ENCODE data around the gene CLDN4. TPM values are rescaled to one million over a fixed set of nuclear protein-coding genes. Genes with fewer than 3 reads are reported as not detected.

CLDN4 gene
- total and polyA plus RNA-seq, 4 donors, result 0.37 to 2.0 (median 1.3) TPM

GRCh38 chr7:73880755-73881328 is 50.0 kb downstream of the CLDN4 start:
- 60% methylated on average over 13 of the region's 13 CpGs for WGBS
- H3K36me3 ChIP-seq (ENCODE audit: control insufficient read depth in 4 of 4, insufficient read depth in 3 of 4, low read depth in 1 of 4, low read length in 3 of 4), result no peaks in the 10 kb centered on the region
- TF ChIP-seq RAD21 (IDR thresholded peaks at IDR 0.05), result no peak
- H3K4me3 ChIP-seq (ENCODE audit: low read depth in 1 of 3, low read length in 3 of 3), result no peak overlapping the region
- no peaks in the 10 kb centered on the region for H3K9me3 ChIP-seq (ENCODE audit: control insufficient read depth in 4 of 4, low read length in 3 of 4)
- H3K27ac ChIP-seq (ENCODE audit: low read depth in 1 of 2, low read length in 2 of 2), result no peak overlapping the region
- H3K27me3 ChIP-seq (ENCODE audit: control insufficient read depth in 4 of 4, insufficient read depth in 4 of 4, low read length in 3 of 4), result no peaks in the 10 kb centered on the region
- no peak overlapping the region for H3K9ac ChIP-seq (ENCODE audit: low read depth in 1 of 2, low read length in 2 of 2)
- H3K4me1 ChIP-seq (ENCODE audit: control insufficient read depth in 4 of 4, insufficient read depth in 4 of 4, low read length in 3 of 4), result peaks cover 11 to 27% (median 20%) of the 10 kb centered on the region in 4 donors
- DNase-seq (ENCODE audit: low spot score), result no peak

GRCh38 chr7:73881352-73882046 is 50.7 kb downstream of the CLDN4 start:
- no peak for DNase-seq (ENCODE audit: low spot score)
- Histone ChIP-seq H3K27ac (ENCODE audit: low read depth in 1 of 2, low read length in 2 of 2) (no peak overlapping the region), H3K9me3 (ENCODE audit: control insufficient read depth in 4 of 4, low read length in 3 of 4) (no peaks in the 10 kb centered on the region), H3K27me3 (ENCODE audit: control insufficient read depth in 4 of 4, insufficient read depth in 4 of 4, low read length in 3 of 4) (no peaks in the 10 kb centered on the region), H3K36me3 (ENCODE audit: control insufficient read depth in 4 of 4, insufficient read depth in 3 of 4, low read depth in 1 of 4, low read length in 3 of 4) (no peaks in the 10 kb centered on the region), H3K4me1 (ENCODE audit: control insufficient read depth in 4 of 4, insufficient read depth in 4 of 4, low read length in 3 of 4) (peaks cover 11 to 27% (median 20%) of the 10 kb centered on the region in 4 donors), H3K9ac (ENCODE audit: low read depth in 1 of 2, low read length in 2 of 2) (no peak overlapping the region), H3K4me3 (ENCODE audit: low read depth in 1 of 3, low read length in 3 of 3) (no peak overlapping the region)
- 70% methylated on average over 5 of the region's 5 CpGs for WGBS
- TF ChIP-seq TAF1 (conservative IDR thresholded peaks at IDR 0.05), result no peak
- no peak for TF ChIP-seq RAD21 (IDR thresholded peaks at IDR 0.05)
- no peak for TF ChIP-seq MAX (IDR thresholded peaks at IDR 0.05)
- TF ChIP-seq FOXA1 (IDR thresholded peaks at IDR 0.05), result no peak
- no peak for TF ChIP-seq HNF4A (conservative IDR thresholded peaks at IDR 0.05)
- no peak for TF ChIP-seq YY1 (IDR thresholded peaks at IDR 0.05)
- TF ChIP-seq, protein P1, sequence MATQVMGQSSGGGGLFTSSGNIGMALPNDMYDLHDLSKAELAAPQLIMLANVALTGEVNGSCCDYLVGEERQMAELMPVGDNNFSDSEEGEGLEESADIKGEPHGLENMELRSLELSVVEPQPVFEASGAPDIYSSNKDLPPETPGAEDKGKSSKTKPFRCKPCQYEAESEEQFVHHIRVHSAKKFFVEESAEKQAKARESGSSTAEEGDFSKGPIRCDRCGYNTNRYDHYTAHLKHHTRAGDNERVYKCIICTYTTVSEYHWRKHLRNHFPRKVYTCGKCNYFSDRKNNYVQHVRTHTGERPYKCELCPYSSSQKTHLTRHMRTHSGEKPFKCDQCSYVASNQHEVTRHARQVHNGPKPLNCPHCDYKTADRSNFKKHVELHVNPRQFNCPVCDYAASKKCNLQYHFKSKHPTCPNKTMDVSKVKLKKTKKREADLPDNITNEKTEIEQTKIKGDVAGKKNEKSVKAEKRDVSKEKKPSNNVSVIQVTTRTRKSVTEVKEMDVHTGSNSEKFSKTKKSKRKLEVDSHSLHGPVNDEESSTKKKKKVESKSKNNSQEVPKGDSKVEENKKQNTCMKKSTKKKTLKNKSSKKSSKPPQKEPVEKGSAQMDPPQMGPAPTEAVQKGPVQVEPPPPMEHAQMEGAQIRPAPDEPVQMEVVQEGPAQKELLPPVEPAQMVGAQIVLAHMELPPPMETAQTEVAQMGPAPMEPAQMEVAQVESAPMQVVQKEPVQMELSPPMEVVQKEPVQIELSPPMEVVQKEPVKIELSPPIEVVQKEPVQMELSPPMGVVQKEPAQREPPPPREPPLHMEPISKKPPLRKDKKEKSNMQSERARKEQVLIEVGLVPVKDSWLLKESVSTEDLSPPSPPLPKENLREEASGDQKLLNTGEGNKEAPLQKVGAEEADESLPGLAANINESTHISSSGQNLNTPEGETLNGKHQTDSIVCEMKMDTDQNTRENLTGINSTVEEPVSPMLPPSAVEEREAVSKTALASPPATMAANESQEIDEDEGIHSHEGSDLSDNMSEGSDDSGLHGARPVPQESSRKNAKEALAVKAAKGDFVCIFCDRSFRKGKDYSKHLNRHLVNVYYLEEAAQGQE (IDR thresholded peaks at IDR 0.05), result no peak
- TF ChIP-seq, protein P2, sequence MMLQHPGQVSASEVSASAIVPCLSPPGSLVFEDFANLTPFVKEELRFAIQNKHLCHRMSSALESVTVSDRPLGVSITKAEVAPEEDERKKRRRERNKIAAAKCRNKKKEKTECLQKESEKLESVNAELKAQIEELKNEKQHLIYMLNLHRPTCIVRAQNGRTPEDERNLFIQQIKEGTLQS (IDR thresholded peaks at IDR 0.05), result no peak
- no peak for TF ChIP-seq JUND (IDR thresholded peaks at IDR 0.05)
- no peak for TF ChIP-seq HNF4G (IDR thresholded peaks at IDR 0.05)
- no peak for TF ChIP-seq GABPA (IDR thresholded peaks at IDR 0.05 in 1 of 2, conservative IDR thresholded peaks at IDR 0.05 in 1 of 2)

- peaks cover 11 to 27% (median 21%) of the 10 kb centered on the region in 4 donors for H3K4me1 ChIP-seq (ENCODE audit: control insufficient read depth in 4 of 4, insufficient read depth in 4 of 4, low read length in 3 of 4)
- no peaks in the 10 kb centered on the region for H3K36me3 ChIP-seq (ENCODE audit: control insufficient read depth in 4 of 4, insufficient read depth in 3 of 4, low read depth in 1 of 4, low read length in 3 of 4)
- no peaks in the 10 kb centered on the region for H3K9me3 ChIP-seq (ENCODE audit: control insufficient read depth in 4 of 4, low read length in 3 of 4)
- H3K9ac ChIP-seq (ENCODE audit: low read depth in 1 of 2, low read length in 2 of 2), result no peak overlapping the region
- H3K4me3 ChIP-seq (ENCODE audit: low read depth in 1 of 3, low read length in 3 of 3), result no peak overlapping the region
- no peak for DNase-seq (ENCODE audit: low spot score)
- WGBS, result 94% methylated on average over 3 of the region's 3 CpGs
- H3K27ac ChIP-seq (ENCODE audit: low read depth in 1 of 2, low read length in 2 of 2), result no peak overlapping the region
- H3K27me3 ChIP-seq (ENCODE audit: control insufficient read depth in 4 of 4, insufficient read depth in 4 of 4, low read length in 3 of 4), result no peaks in the 10 kb centered on the region
- TF ChIP-seq, protein P2 (IDR thresholded peaks at IDR 0.05), result no peak
- TF ChIP-seq ZBTB33 (IDR thresholded peaks at IDR 0.05) (no peak), RAD21 (IDR thresholded peaks at IDR 0.05) (no peak), NR2F2 (IDR thresholded peaks at IDR 0.05) (no peak), TAF1 (conservative IDR thresholded peaks at IDR 0.05) (no peak), FOXA2 (IDR thresholded peaks at IDR 0.05) (no peak), FOXA1 (IDR thresholded peaks at IDR 0.05) (no peak), SP1 (IDR thresholded peaks at IDR 0.05) (no peak), YY1 (IDR thresholded peaks at IDR 0.05) (no peak), HNF4G (IDR thresholded peaks at IDR 0.05) (no peak)
- TF ChIP-seq, protein P3, sequence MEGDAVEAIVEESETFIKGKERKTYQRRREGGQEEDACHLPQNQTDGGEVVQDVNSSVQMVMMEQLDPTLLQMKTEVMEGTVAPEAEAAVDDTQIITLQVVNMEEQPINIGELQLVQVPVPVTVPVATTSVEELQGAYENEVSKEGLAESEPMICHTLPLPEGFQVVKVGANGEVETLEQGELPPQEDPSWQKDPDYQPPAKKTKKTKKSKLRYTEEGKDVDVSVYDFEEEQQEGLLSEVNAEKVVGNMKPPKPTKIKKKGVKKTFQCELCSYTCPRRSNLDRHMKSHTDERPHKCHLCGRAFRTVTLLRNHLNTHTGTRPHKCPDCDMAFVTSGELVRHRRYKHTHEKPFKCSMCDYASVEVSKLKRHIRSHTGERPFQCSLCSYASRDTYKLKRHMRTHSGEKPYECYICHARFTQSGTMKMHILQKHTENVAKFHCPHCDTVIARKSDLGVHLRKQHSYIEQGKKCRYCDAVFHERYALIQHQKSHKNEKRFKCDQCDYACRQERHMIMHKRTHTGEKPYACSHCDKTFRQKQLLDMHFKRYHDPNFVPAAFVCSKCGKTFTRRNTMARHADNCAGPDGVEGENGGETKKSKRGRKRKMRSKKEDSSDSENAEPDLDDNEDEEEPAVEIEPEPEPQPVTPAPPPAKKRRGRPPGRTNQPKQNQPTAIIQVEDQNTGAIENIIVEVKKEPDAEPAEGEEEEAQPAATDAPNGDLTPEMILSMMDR (IDR thresholded peaks at IDR 0.05; ENCODE audit: low read depth, low read length, missing input control), result no peak
Observed at GRCh38 chr7:73882047-73882402, 51.2 kb downstream of the CLDN4 start.

Data from liver (tissue), 9 donors.